Activated CD8-positive, alpha-beta memory T cell treated with anti-CD3 and anti-CD28 coated beads, Interleukin-2, amount 10 ng/mL, durations not matched to agents 7 days and 5 days (primary cell): ENCODE results near the gene SLC22A23. TPM values are rescaled to one million over a fixed set of nuclear protein-coding genes. Genes with fewer than 3 reads are reported as not detected.

ENCODE experiments used
- ATAC-seq: fragments of 150-1000 bp; cut with Tn5 transposase; one replicate; pipeline ENCODE4 v1.10.0; 2021; ENCODE audit warnings: moderate library complexity
- CTCF ChIA-PET: fragments of 350-600 bp; sonication (Branson Sonifier 250); formaldehyde crosslinking; loops from one replicate; lab custom pipeline; 2021; ENCODE audit warnings: antibody characterized with exemption; lab: Charles Lee
- DNase-seq: peaks from one replicate; pipeline ENCODE4 v3.0.0-alpha.2; 2020
- H3K27ac Mint-ChIP-seq: one replicate; pipeline ENCODE4 v1.8.0; 2021; ENCODE audit warnings: mild to moderate bottlenecking, mixed read lengths
- H3K27me3 Mint-ChIP-seq: one replicate; pipeline ENCODE4 v1.8.0; 2021; ENCODE audit warnings: mixed read lengths
- H3K36me3 Mint-ChIP-seq: one replicate; pipeline ENCODE4 v1.8.0; 2021; ENCODE audit warnings: mild to moderate bottlenecking, mixed read lengths
- H3K4me1 Mint-ChIP-seq: one replicate; pipeline ENCODE4 v1.8.0; 2021; ENCODE audit warnings: mixed read lengths
- H3K4me3 Mint-ChIP-seq: one replicate; pipeline ENCODE4 v1.8.0; 2021; ENCODE audit warnings: mild to moderate bottlenecking, moderate library complexity, mixed read lengths
- H3K9me3 Mint-ChIP-seq: one replicate; pipeline ENCODE4 v1.8.0; 2022; ENCODE audit warnings: low read depth, mixed read lengths
- total RNA-seq, 2 experiments: library from RNA; stranded (reverse); gene quantifications; one replicate each; pipeline ENCODE4 v1.2.3, GENCODE V29; 2021

SLC22A23 gene
- total RNA-seq, 2 experiments from 2014 or later, result 0.07 to 0.20 TPM

DNA sequence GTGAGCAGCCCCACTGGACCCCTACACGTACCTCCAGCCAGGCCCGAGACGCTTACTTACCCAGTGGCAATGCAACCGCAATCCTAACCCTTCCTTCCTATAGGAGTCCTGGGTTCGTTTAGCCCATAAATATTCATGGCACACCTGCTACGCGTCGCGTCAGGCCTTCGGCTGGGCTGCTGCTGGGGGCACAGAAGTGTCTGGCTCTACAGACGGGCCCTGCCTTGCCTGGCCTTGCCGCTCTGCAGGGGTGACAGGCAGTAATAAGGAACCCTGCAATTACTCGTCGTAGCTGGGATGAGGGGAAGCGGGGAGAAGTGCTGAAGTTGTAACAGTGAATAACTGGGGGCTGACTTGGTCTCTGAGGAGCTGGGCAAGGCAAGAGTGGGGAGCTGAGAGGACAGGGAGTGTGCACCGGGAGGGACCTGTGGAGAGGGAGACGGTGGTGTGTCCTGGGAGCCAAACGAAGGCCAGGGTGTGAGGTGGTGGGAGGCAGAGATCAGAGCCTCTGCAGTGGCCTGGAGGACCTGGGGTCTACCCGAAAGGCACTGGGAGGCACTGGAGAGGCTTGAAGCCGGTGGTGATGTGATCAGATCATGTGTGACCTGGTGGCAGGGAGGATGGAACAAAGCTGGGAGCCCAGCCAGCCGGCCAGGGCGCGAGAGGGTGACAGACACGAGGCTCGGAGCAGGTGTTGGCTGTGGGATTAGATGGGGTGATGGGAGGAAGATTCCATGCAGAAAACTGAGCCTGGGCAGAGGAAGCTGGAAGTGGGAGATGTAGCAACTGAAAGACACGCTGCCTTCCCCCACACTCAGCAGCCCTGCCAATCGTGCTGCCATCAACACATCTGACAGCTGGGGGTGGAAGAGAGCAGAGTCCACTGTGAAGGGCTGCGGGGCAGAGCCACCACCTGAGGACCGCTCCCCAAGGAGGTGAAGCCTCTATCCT is 161.7 kb downstream of the SLC22A23 start:
- CTCF ChIA-PET, result interaction anchor here (1.1 kb wide), 1 partner anchor 15 kb away, joined by 3 read pairs; no protein-coding TSS in a partner anchor
- ATAC-seq (no peak), DNase-seq (no peak)
- H3K27me3 Mint-ChIP-seq, result no peaks in the 10 kb centered on the region
- no peak overlapping the region for H3K4me3 Mint-ChIP-seq
- no peak overlapping the region for H3K27ac Mint-ChIP-seq
- no peaks in the 10 kb centered on the region for H3K9me3 Mint-ChIP-seq
- H3K36me3 Mint-ChIP-seq, result no peaks in the 10 kb centered on the region
- no peaks in the 10 kb centered on the region for H3K4me1 Mint-ChIP-seq

DNA sequence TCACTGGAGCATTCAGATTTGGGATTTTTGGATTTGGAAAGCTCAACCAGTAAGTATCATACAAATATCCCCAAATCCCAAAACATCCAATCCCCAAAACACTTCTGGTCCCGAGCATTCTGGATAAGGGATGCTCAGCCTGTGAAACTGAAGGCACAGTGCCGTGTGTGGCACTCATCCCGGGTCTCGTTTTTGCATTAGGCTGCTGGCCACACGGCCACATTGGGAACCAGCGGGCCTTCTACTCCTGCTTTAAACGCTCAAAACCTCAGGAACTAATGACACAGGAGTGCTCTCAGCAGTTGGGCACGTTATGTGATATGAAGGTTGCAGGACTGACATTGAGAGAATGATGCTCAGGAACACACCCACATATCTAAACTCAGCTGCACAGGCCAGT is 162.5 kb downstream of the SLC22A23 start:
- Mint-ChIP-seq H3K4me3 (no peak overlapping the region), H3K27ac (no peak overlapping the region), H3K36me3 (no peaks in the 10 kb centered on the region), H3K4me1 (no peaks in the 10 kb centered on the region), H3K27me3 (no peaks in the 10 kb centered on the region), H3K9me3 (no peaks in the 10 kb centered on the region)
- CTCF ChIA-PET, result no interaction called here
- DNase-seq (no peak), ATAC-seq (no peak)

DNA sequence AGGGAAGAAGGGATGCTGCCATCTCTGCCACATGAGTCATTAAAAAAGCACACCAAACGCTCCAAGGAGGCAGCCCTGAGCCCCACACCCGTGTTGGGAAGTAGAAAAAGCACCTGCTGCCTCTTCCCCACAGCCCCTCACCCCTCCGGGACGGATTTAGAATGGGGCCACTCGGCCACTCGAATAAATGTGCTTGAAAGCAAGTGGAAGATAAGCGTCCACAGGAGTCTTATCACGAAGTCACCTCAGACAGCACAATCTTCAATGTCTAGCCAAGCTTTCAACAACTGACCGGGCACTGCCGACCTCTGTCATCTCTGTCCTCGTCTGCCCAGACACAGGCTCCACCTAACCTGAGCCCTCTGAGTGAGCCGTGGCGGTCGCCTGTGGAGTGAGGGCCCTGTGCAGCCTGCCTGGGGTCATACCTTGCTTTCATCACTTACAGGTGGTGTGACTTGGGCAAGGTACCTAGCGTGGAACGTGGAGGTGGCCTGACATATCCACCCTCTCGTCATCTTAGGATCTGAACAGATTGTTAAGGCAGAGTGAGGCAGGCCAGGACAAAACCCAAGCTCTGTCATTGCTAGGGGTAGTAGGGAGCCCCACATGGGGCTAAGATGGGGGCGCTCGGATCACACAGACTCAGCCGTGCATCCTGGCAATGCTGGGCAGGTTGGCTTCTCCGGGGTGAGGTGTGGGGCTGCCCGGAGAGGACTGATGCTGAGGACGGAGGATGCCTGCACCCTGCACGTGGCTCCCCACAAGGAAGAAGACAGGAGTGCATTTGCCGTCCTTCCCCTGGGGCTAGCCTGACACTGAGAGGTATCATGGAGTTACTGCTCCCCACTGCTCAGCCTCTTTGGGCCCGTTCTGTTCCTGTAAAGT is 163.3 kb downstream of the SLC22A23 start:
- no peaks in the 10 kb centered on the region for H3K27me3 Mint-ChIP-seq
- no peaks in the 10 kb centered on the region for H3K36me3 Mint-ChIP-seq
- DNase-seq, result no peak
- CTCF ChIA-PET, result no interaction called here
- H3K4me3 Mint-ChIP-seq, result no peak overlapping the region
- H3K27ac Mint-ChIP-seq, result no peak overlapping the region
- no peak for ATAC-seq
- H3K9me3 Mint-ChIP-seq, result no peaks in the 10 kb centered on the region
- no peaks in the 10 kb centered on the region for H3K4me1 Mint-ChIP-seq

DNA sequence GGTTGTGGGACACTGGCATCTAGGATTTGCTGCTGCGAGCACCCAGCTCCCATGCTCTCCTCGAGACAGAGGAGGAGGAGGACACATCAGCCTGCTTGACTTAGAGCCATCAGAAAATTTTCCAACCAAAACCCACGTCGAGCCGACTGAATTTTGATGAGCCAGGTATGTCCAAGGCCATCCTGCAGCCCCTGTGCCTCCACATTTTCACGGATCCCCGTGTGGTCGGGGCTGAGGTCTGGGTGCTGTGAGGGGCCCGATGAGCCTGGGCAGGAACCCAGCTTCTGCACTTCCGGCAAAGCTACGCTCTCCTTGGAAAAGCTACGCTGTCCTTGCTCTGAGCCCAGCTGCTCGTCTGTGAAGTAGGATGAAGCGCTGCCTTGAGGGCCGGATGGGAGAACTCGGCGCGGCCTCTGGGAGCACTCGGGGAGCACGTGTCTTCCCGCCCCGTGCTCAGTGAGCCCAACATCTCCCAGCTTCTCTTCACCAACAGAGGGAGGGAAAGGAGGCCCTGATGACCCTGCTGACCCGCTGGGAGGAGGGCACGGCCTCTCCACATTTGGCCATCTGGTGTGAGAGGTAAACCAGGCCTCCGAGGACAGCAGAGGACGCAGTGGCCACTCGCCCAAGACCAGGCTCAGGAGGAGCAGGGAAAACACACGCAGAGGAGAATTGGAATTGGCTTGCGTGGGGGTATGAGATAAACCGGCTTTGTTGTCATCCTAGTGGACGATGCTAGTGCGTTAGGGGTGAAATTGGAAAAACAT is 164.2 kb downstream of the SLC22A23 start:
- Mint-ChIP-seq H3K36me3 (no peaks in the 10 kb centered on the region), H3K27ac (no peak overlapping the region), H3K27me3 (no peaks in the 10 kb centered on the region), H3K4me1 (no peaks in the 10 kb centered on the region), H3K4me3 (no peak overlapping the region), H3K9me3 (no peaks in the 10 kb centered on the region)
- CTCF ChIA-PET, result no interaction called here
- DNase-seq (no peak), ATAC-seq (no peak)

DNA sequence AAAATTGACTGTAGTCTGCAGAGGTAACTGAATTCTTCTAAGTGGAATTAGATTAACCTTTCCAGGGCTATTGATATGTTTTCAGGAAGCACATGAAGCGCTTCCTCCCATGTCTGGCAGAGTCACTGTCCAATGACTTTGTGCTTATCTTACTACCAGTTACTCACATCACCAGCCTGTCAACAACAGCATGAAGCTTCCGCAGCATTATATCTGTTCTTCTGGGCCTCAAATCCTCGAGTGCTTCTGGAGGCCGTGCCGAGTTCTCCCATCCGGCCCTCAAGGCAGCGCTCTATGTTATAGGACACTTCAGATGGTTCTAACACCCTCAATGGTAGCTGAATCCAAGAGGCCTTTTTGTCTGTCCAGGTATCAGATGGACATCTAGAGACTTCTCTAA is 164.9 kb downstream of the SLC22A23 start:
- Mint-ChIP-seq H3K4me1 (no peaks in the 10 kb centered on the region), H3K27ac (no peak overlapping the region), H3K4me3 (no peak overlapping the region), H3K9me3 (no peaks in the 10 kb centered on the region), H3K36me3 (no peaks in the 10 kb centered on the region), H3K27me3 (no peaks in the 10 kb centered on the region)
- no peak for DNase-seq
- CTCF ChIA-PET, result no interaction called here
- no peak for ATAC-seq

DNA sequence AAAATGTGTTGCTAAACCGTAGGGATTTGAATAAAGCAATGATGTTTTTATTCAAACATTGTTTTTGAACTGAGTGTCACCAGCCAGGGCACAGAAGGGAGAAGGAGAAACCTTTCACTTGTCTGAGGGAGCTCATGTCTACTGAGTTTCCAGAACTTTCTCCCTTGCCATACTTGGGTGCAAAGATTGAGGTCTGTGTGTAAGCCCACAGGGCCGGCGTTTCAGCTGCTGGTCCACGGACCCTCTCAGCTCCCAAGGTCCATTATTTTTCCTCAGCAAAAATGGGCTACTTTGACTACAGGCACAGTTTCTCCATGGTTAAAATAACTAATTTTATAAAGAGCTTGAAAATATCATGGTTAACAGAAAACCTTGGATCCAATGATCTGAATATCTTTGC is 165.5 kb downstream of the SLC22A23 start:
- ATAC-seq, result no peak
- Mint-ChIP-seq H3K27me3 (no peaks in the 10 kb centered on the region), H3K4me3 (no peak overlapping the region), H3K4me1 (no peaks in the 10 kb centered on the region), H3K9me3 (no peaks in the 10 kb centered on the region), H3K36me3 (no peaks in the 10 kb centered on the region), H3K27ac (no peak overlapping the region)
- CTCF ChIA-PET, result no interaction called here
- DNase-seq, result no peak

DNA sequence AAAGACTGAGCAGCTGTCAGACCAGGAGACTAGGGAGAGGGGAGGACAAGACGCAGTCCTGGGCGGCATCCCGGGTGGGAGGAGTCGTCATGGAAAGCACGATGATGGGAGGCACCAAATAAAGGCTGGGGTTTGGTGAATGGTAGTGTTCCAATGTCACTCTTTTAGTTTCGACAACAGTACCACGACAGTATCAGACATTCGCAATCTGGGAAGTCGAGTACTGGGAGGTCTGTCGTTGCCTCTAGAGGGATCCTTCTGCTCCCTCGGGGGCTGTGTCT is 166.0 kb downstream of the SLC22A23 start:
- Mint-ChIP-seq H3K9me3 (no peaks in the 10 kb centered on the region), H3K4me1 (no peaks in the 10 kb centered on the region), H3K4me3 (no peak overlapping the region), H3K27me3 (no peaks in the 10 kb centered on the region), H3K27ac (no peak overlapping the region), H3K36me3 (no peaks in the 10 kb centered on the region)
- ATAC-seq (no peak), DNase-seq (no peak)
- CTCF ChIA-PET, result no interaction called here

DNA sequence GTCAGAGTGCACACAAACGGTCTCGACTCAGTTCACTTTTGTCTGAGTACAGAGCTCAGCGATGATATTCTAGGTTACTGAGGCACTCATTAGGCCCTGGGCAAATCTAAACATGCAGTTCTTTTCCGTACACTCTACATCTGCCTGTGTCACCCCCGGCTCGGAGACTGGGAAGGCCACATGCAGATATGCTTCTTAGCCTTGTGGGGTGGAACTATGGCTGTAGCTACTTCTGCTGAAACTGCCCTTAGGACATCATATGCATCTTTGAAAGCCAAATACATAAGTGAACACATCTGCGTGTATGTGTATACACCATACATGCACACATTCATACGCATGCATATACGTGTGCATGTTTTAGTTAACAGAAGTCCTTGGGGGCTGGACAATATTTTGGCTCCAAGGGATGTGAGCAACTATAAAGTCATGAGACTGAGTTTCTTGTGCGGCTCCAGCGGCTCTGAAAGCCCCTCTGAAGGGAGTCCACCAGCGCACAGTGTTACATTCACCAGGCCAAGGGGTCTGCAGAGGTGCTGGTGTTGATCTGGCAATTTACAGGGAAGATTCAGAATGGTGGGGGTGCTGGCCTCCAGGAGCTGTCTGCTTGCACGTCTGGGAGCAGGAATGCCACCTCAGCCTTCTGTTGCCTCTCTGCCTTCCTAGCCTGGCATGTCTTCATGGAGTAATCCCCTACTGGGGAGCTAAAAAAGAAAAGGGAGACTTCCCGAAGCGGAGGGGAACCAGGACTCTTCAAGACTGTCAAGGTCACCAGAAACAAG is 166.5 kb downstream of the SLC22A23 start:
- no peak overlapping the region for H3K27ac Mint-ChIP-seq

DNA sequence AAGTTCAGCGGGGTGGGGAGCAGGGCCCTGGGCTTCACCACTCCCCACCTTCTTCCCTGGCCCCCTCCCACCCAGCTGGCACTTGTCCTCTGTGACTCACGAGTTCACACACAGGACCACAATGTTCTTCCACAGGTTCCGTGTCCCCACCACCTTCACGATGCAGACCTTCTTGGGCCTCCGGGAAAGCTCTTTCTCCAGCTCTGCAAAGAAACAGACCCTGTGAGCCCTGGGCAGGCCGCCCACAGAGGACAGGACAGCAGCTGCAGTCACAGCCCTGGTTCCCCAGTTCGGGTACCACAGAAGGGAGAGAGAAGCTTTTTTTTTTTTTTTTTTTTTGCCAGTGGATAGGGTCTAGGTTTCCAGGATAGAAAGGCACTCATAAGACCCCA is 167.2 kb downstream of the SLC22A23 start:
- DNase-seq (no peak), ATAC-seq (no peak)
- Mint-ChIP-seq H3K4me1 (no peaks in the 10 kb centered on the region), H3K9me3 (no peaks in the 10 kb centered on the region), H3K4me3 (no peak overlapping the region), H3K27ac (no peak overlapping the region), H3K36me3 (no peaks in the 10 kb centered on the region), H3K27me3 (no peaks in the 10 kb centered on the region)
- CTCF ChIA-PET, result interaction anchor here (0.7 kb wide), 2 partner anchors 443 to 796 kb away, joined by 3 to 6 read pairs; no protein-coding TSS in a partner anchor

More for the DNA sequence above, 166.5 kb downstream of the SLC22A23 start:
- DNase-seq (no peak), ATAC-seq (no peak)
- Mint-ChIP-seq H3K9me3 (no peaks in the 10 kb centered on the region), H3K4me1 (no peaks in the 10 kb centered on the region), H3K36me3 (no peaks in the 10 kb centered on the region), H3K4me3 (no peak overlapping the region), H3K27me3 (no peaks in the 10 kb centered on the region)
- CTCF ChIA-PET, result interaction anchor here (0.7 kb wide), 2 partner anchors 442 to 797 kb away, joined by 3 to 6 read pairs; no protein-coding TSS in a partner anchor

DNA sequence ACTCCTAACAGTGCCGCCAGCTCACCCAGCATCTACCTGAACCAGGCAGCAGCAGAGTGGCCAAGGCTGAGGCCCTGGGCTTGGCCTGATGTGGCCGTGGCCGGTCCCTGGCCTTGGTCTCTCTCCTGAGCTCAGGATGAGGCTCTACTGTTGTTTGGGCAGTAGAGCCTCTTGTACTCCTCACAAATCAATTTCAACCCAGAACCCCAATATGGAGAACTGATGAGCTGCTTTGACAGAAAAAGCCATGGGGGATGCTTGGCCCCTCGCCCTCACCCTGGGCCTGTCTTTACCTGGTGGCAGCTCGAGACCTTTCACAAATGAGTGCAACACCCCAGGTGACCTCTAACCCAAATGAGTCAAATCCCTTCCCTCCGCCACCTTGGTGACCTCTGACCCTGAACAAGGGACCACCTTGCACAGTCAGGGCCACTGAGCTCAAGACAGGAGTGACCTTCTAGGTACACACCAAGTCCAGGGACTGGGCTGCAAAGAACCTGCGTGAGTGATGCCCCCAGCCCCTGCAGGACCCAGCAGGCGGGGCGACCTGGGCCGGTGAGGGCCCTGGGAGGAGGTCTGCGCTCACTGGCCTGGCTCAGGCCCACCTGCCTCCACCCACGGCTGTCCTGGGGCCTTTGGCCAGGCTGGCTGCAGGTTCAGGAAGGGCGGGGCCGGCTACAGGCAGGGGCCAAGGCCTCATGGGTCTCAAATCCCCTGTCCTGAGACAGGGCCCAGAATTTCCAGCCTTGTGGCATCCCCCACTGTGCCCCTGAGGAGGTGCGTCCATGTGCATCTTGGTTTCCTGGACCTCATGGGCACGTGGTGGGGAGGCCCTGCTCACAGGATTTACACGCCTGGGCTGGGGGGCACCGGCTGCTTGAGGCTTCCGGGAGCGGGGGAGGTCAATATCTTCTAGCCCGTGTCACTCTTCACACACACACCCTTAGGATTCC is 167.9 kb downstream of the SLC22A23 start:
- no peaks in the 10 kb centered on the region for H3K9me3 Mint-ChIP-seq
- no peak for DNase-seq
- no peaks in the 10 kb centered on the region for H3K4me1 Mint-ChIP-seq
- H3K4me3 Mint-ChIP-seq, result no peak overlapping the region
- H3K27ac Mint-ChIP-seq, result no peak overlapping the region
- ATAC-seq, result no peak
- CTCF ChIA-PET, result no interaction called here
- no peaks in the 10 kb centered on the region for H3K27me3 Mint-ChIP-seq
- H3K36me3 Mint-ChIP-seq, result no peaks in the 10 kb centered on the region

DNA sequence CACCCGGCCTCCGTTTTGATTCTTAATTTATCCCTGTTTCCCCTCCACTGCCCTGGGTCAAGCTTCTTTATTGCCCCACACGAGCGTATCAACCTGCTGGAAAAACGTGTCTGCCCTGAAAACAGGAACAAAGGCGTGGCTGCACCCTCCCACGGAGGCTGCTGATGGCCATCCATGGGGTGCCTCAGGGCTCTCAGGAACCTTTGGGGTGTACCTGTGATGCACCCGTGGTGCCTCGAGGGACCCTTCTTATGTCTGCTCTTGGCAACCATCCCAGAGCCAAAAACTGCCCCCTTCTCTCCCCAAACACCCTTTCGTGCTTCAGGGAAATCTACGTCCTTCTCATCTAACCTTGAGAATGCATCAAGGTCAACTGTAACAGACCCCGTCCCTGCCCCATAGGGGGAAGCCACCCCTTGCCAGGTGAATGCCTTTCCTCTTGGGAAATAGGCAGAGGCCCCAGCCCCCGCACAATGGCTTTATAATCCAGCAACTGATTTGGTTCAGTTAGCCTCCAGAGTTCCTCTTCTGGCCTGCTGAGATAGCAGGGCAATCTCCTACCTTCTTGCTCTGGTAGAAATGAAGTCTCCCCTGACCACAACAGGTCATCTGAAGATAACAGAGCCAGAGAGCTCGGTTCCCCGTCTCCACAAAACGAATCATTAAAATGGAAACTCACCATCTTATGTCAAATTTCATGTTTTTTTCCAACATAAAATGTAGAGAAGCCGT is 168.7 kb downstream of the SLC22A23 start:
- CTCF ChIA-PET, result no interaction called here
- H3K4me3 Mint-ChIP-seq, result no peak overlapping the region
- DNase-seq, result no peak

More for the DNA sequence above, 168.7 kb downstream of the SLC22A23 start:
- H3K27ac Mint-ChIP-seq, result no peak overlapping the region
- ATAC-seq, result no peak
- no peaks in the 10 kb centered on the region for H3K4me1 Mint-ChIP-seq
- H3K36me3 Mint-ChIP-seq, result no peaks in the 10 kb centered on the region
- H3K9me3 Mint-ChIP-seq, result no peaks in the 10 kb centered on the region
- no peaks in the 10 kb centered on the region for H3K27me3 Mint-ChIP-seq
